GM12864 (cell line): ENCODE results near the gene CLDN18.

Experiments used
- DNase-seq: peaks from one replicate; pipeline ENCODE4 v3.0.0-alpha.2; 2011; ENCODE audit warnings: low read depth
- H3K4me3 ChIP-seq: 2 replicates; pipeline ENCODE4 v1.5.1; 2011; ENCODE audit warnings: mild to moderate bottlenecking, low read depth, low read length, control low read depth
- TF ChIP-seq, protein P1 (sequence below): IDR thresholded peaks from 2 replicates; pipeline ENCODE4 v1.5.1; 2011; ENCODE audit warnings: low read depth, mild to moderate bottlenecking, moderate library complexity, low read length, control low read depth, inconsistent platforms; ENCODE audit errors: missing control alignments

The CLDN18 gene

DNA sequence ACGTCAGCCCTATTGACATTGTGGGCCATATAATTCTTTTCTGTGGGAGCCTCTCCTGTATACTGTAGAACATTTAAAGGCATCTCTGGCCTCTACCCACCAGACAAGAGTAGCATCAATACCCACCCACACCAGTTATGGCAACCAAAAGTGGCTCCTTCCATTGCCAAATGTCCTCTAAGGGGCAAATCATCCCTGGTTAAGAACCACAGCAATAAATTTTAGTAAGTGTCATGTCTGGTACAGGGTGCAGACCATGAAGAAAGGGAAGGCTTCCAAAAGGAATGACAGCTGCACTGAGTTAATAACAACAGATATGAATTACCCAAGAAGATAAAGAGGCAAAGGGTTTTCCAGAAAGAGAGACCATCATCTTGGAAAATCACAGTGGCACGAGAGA, 6.9 kb upstream of the CLDN18 start:
- DNase-seq: no peak
- H3K4me3 ChIP-seq: no peak overlapping the region
- TF ChIP-seq, protein P1, sequence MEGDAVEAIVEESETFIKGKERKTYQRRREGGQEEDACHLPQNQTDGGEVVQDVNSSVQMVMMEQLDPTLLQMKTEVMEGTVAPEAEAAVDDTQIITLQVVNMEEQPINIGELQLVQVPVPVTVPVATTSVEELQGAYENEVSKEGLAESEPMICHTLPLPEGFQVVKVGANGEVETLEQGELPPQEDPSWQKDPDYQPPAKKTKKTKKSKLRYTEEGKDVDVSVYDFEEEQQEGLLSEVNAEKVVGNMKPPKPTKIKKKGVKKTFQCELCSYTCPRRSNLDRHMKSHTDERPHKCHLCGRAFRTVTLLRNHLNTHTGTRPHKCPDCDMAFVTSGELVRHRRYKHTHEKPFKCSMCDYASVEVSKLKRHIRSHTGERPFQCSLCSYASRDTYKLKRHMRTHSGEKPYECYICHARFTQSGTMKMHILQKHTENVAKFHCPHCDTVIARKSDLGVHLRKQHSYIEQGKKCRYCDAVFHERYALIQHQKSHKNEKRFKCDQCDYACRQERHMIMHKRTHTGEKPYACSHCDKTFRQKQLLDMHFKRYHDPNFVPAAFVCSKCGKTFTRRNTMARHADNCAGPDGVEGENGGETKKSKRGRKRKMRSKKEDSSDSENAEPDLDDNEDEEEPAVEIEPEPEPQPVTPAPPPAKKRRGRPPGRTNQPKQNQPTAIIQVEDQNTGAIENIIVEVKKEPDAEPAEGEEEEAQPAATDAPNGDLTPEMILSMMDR: no peak

DNA sequence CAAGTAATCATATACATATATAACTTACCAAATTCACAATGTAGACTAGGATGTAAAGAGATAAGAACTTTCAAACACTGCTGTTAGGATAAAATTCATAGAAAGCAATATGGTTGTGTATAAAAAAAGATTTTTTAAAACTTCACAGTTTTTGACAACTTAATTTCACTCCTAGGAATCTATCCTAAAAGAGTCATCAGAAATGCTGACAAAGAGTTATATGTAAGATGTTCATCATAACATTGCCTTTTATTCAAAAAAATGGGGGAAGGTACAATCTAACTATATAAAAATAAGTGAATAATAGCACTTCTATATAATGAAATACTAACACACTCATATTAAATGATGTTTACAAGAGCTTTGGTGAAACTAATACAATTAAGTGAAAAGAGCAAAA, 4.3 kb upstream of the CLDN18 start:
- DNase-seq: no peak
- TF ChIP-seq, protein P1: no peak
- no peak overlapping the region for H3K4me3 ChIP-seq

DNA sequence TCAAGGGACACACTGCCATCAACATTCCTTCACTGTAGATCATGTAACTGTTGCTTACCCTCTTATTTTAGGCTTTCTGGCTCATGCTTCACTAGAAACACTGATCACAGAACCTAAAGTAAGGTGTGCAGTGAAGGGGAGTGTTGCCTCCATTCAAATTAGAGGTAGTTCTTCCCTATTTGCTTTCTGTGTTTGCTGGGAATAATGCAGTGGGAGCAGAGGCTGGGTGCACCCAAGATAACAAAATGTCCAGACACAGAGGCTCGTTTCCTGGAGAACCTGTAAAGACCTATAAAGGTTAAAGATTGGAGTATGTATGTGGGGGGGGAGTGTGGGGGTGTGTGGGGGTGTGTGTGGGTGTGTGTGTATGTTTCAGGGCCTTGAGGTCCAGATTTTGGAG, 2.1 kb upstream of the CLDN18 start:
- H3K4me3 ChIP-seq: no peak overlapping the region
- TF ChIP-seq, protein P1: no peak
- no peak for DNase-seq

DNA sequence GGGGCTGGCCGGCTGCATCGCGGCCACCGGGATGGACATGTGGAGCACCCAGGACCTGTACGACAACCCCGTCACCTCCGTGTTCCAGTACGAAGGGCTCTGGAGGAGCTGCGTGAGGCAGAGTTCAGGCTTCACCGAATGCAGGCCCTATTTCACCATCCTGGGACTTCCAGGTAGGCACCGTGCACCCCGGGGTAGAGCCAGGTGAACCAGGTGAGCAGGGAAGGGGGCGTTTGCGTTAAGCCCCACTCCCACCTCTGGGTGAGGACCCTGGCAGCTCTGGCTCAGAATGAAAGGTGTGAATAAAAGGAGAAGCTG, 267 bp downstream of the CLDN18 start:
- TF ChIP-seq, protein P1: no peak
- no peak overlapping the region for H3K4me3 ChIP-seq
- no peak for DNase-seq

DNA sequence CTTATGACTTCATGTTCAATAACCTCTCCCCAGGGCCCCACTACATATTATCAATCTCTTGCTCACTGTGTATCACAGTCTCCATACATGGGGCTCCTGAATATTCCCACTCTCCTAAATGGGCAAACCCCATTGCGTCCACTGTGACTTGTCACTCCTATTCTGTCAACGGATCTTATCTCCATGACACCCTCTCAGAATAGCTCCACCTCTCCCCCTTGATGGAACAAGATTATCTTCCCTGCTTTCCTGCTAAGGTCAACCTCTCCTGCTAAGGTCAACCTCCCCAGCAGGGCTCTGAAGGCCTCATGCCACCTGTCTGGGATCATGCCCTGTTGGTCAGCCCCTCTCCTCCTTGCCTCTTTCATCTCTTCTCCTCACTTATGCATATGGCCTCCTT, 1.8 kb downstream of the CLDN18 start:
- TF ChIP-seq, protein P1: no peak
- DNase-seq: no peak
- no peak overlapping the region for H3K4me3 ChIP-seq

DNA sequence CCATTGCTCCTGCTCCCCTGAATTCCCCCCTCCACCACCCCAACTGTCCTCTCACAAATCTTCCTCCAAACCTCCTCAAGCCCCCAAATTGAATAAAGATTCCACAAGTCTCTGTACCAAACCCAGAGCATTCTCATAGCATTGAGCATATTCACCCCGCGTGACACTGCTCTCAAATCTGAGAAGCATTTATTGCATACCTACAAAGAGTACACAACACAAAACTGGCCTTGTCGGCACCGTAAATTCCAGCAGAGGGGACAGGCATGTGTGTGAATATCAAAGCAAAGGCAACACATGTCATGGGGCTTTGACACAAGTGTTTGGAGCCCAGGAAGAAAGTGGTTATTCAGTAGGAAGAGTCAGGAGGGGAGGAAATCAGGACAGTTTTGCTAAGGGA, 2.6 kb downstream of the CLDN18 start:
- no peak overlapping the region for H3K4me3 ChIP-seq
- no peak for DNase-seq
- TF ChIP-seq, protein P1: no peak

DNA sequence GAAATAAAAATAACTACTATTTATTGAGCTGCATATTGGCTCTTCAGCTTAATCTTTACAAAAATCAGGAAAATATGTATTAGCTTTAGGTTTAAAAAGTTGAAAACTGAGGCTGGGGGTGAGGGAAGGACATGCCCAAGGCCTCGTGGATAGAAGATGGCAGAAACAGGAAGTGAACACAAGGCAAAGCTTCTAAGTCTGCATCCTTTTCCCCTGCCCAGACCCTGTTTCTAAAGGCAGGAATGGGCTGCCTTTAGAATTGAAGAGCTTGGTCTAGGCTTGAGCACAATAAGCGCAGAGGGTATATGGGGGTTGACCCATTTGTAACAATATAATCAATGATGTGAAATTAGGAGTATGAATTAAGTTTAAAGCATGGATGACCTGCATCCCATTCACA, 6.1 kb downstream of the CLDN18 start:
- no peak overlapping the region for H3K4me3 ChIP-seq
- TF ChIP-seq, protein P1: no peak

More for the DNA sequence above, 6.1 kb downstream of the CLDN18 start:
- no peak for DNase-seq
